CD4-positive, alpha-beta T cell treated with Interleukin-2 at 100 ng/mL for 4 hours (primary cell): ENCODE measurements around the gene PIP5K1C.

Source experiments
- DNase-seq: peaks from one replicate; pipeline ENCODE4 v3.0.0-alpha.2; 2020; ENCODE audit warnings: low spot score

PIP5K1C gene

GRCh38 chr19:3626473-3627350 is 73.6 kb downstream of the PIP5K1C start, which contains the start of gene CACTIN:
TSS of gene CACTIN (minus strand) at chr19:3626790. CDS start at chr19:3626762, 28 bp downstream.
- peak; percentile 99 for DNase-seq

- DNase-seq, result no peak
These were observed 74.2 kb downstream of the PIP5K1C start for GRCh38 chr19:3625996-3626472.

- DNase-seq, result no peak
These were observed 76.6 kb downstream of the PIP5K1C start for GRCh38 chr19:3623716-3624115.

GRCh38 chr19:3622224-3622623 is 78.0 kb downstream of the PIP5K1C start:
- DNase-seq, result no peak

- DNase-seq, result no peak
These were observed 78.6 kb downstream of the PIP5K1C start for GRCh38 chr19:3621689-3622088.

- DNase-seq, result no peak
These were observed 79.3 kb downstream of the PIP5K1C start for GRCh38 chr19:3620817-3621547.

- DNase-seq, result no peak
These were observed 80.0 kb downstream of the PIP5K1C start for GRCh38 chr19:3620145-3620816.

GRCh38 chr19:3619631-3620012 is 80.6 kb downstream of the PIP5K1C start:
- no peak for DNase-seq

GRCh38 chr19:3618811-3619630 is 81.2 kb downstream of the PIP5K1C start:
- no peak for DNase-seq

- DNase-seq, result peak; percentile 38
These were observed 82.0 kb downstream of the PIP5K1C start for GRCh38 chr19:3618144-3618810.

GRCh38 chr19:3617463-3617862 is 82.8 kb downstream of the PIP5K1C start:
- no peak for DNase-seq

- DNase-seq, result no peak
These were observed 84.6 kb downstream of the PIP5K1C start for GRCh38 chr19:3615524-3616135.

GRCh38 chr19:3614858-3615505 is 85.3 kb downstream of the PIP5K1C start:
- no peak for DNase-seq

GRCh38 chr19:3613818-3614661 is 86.2 kb downstream of the PIP5K1C start:
- no peak for DNase-seq

GRCh38 chr19:3612901-3613741 is 87.1 kb downstream of the PIP5K1C start:
- DNase-seq, result no peak

- DNase-seq, result no peak
These were observed 87.9 kb downstream of the PIP5K1C start for GRCh38 chr19:3612330-3612729.

GRCh38 chr19:3611841-3612240 is 88.4 kb downstream of the PIP5K1C start:
- no peak for DNase-seq
